Upper lobe of right lung (tissue), 1 donor: ENCODE results near the gene TEX264. TPM values are rescaled to one million over a fixed set of nuclear protein-coding genes. Genes with fewer than 3 reads are reported as not detected.
"Not testable (repeated sequence)": the region's sequence is repeated elsewhere in the genome, so short reads cannot be mapped to it uniquely, and the experiment has no call there.

Experiments used
- ATAC-seq: fragments of 200-7000 bp; cut with Tn5 transposase; one replicate; pipeline ENCODE4 v1.9.1; 2020; ENCODE audit warnings: mild to moderate bottlenecking, moderate library complexity
- DNase-seq: peaks from one replicate; pipeline ENCODE4 v3.0.0-alpha.2; 2020
- H3K27ac ChIP-seq: fragments of 200-600 bp; one replicate; pipeline ENCODE4 v1.8.0; 2022
- H3K27me3 ChIP-seq: fragments of 200-600 bp; one replicate; pipeline ENCODE4 v1.8.0; 2022; ENCODE audit warnings: mild to moderate bottlenecking
- H3K36me3 ChIP-seq: fragments of 200-600 bp; one replicate; pipeline ENCODE4 v1.8.0; 2022
- H3K4me1 ChIP-seq: fragments of 200-600 bp; one replicate; pipeline ENCODE4 v1.8.0; 2022
- H3K4me3 ChIP-seq: fragments of 200-600 bp; one replicate; pipeline ENCODE4 v1.8.0; 2022; ENCODE audit warnings: mild to moderate bottlenecking
- H3K9me3 ChIP-seq: fragments of 200-600 bp; one replicate; pipeline ENCODE4 v1.8.0; 2022
- CTCF ChIP-seq: fragments of 200-600 bp; IDR thresholded peaks from one replicate; pipeline ENCODE4 v1.8.0; 2022; ENCODE audit warnings: antibody characterized with exemption
- intact Hi-C: fragments of 100-400 bp; cut with DNase I; formaldehyde crosslinking; loops from one replicate; pipeline ENCODE4 v1.11.0; 2022
- total RNA-seq: library from RNA; stranded (reverse); fragmentation: NEBNext Ultra II Directional; extraction: Animal tissue kit (Norgen Biotek cat#: 25700); gene quantifications from one replicate; pipeline ENCODE4 v1.2.1, GENCODE V29; 2021
- donor health status: DM: no; HTN: yes; CAD: no; lungs with severe emphysema.

Gene TEX264
- total RNA-seq, 1 donor from 2014 or later = 51.0 TPM

GRCh38 chr3:51637941-51638471 is 33.0 kb upstream of the TEX264 start:
- Histone ChIP-seq H3K36me3 (peaks cover 97% of the 10 kb centered on the region), H3K4me3 (no peak overlapping the region), H3K27me3 (no peaks in the 10 kb centered on the region), H3K9me3 (no peaks in the 10 kb centered on the region), H3K27ac (no peak overlapping the region), H3K4me1 (no peaks in the 10 kb centered on the region)
- peak; percentile 60 for TF ChIP-seq CTCF
- DNase-seq (no peak), ATAC-seq (peak; percentile 94)
- intact Hi-C loops = no loop called here

GRCh38 chr3:51642462-51642861 is 28.6 kb upstream of the TEX264 start:
- peaks cover 100% of the 10 kb centered on the region for H3K36me3 ChIP-seq
- intact Hi-C loops = no loop called here
- no peak for DNase-seq
- H3K27me3 ChIP-seq = no peaks in the 10 kb centered on the region
- no peak overlapping the region for H3K4me3 ChIP-seq
- no peak overlapping the region for H3K27ac ChIP-seq
- TF ChIP-seq CTCF = peak; percentile 24
- no peaks in the 10 kb centered on the region for H3K9me3 ChIP-seq
- peak; percentile 34 for ATAC-seq
- H3K4me1 ChIP-seq = no peaks in the 10 kb centered on the region

GRCh38 chr3:51646091-51646490 is 25.0 kb upstream of the TEX264 start:
- Histone ChIP-seq H3K4me1 (no peaks in the 10 kb centered on the region), H3K27me3 (no peaks in the 10 kb centered on the region), H3K27ac (no peak overlapping the region), H3K4me3 (no peak overlapping the region), H3K36me3 (peaks cover 91% of the 10 kb centered on the region), H3K9me3 (no peaks in the 10 kb centered on the region)
- ATAC-seq = no peak
- DNase-seq = no peak
- intact Hi-C loops = no loop called here
- no peak for TF ChIP-seq CTCF

GRCh38 chr3:51652103-51652502 is 18.9 kb upstream of the TEX264 start:
- intact Hi-C loops, H3K27ac ChIP-seq, ATAC-seq, DNase-seq, H3K27me3 ChIP-seq, H3K9me3 ChIP-seq, H3K4me1 ChIP-seq, H3K4me3 ChIP-seq: not testable (repeated sequence)
- H3K36me3 ChIP-seq = peaks cover 44% of the 10 kb centered on the region

GRCh38 chr3:51653409-51653808 is 17.6 kb upstream of the TEX264 start:
- ATAC-seq, H3K4me1 ChIP-seq, intact Hi-C loops, H3K27ac ChIP-seq, H3K9me3 ChIP-seq, H3K27me3 ChIP-seq, H3K4me3 ChIP-seq, DNase-seq: not testable (repeated sequence)
- H3K36me3 ChIP-seq = peaks cover 44% of the 10 kb centered on the region

GRCh38 chr3:51657234-51657633 is 13.8 kb upstream of the TEX264 start:
- no peak for TF ChIP-seq CTCF
- intact Hi-C loops = no loop called here
- H3K9me3 ChIP-seq = no peaks in the 10 kb centered on the region
- DNase-seq (no peak), ATAC-seq (peak; percentile 73)
- no peak overlapping the region for H3K4me3 ChIP-seq
- H3K36me3 ChIP-seq = peaks cover 64% of the 10 kb centered on the region
- H3K4me1 ChIP-seq = no peaks in the 10 kb centered on the region
- H3K27ac ChIP-seq = no peak overlapping the region
- H3K27me3 ChIP-seq = no peaks in the 10 kb centered on the region

- Histone ChIP-seq H3K4me3 (no peak overlapping the region), H3K4me1 (no peaks in the 10 kb centered on the region), H3K36me3 (peaks cover 75% of the 10 kb centered on the region), H3K27me3 (no peaks in the 10 kb centered on the region), H3K9me3 (no peaks in the 10 kb centered on the region), H3K27ac (no peak overlapping the region)
- TF ChIP-seq CTCF = no peak
- DNase-seq (no peak), ATAC-seq (no peak)
- intact Hi-C loops = no loop called here
These were observed 11.1 kb upstream of the TEX264 start for GRCh38 chr3:51659942-51660341.
